ENCODE measurements around the gene CTDSPL2. TPM values are rescaled to one million over a fixed set of nuclear protein-coding genes. Genes with fewer than 3 reads are reported as not detected.

The CTDSPL2 gene
- total RNA-seq, 1 donor from 2014 or later = 40.4 TPM

DNA sequence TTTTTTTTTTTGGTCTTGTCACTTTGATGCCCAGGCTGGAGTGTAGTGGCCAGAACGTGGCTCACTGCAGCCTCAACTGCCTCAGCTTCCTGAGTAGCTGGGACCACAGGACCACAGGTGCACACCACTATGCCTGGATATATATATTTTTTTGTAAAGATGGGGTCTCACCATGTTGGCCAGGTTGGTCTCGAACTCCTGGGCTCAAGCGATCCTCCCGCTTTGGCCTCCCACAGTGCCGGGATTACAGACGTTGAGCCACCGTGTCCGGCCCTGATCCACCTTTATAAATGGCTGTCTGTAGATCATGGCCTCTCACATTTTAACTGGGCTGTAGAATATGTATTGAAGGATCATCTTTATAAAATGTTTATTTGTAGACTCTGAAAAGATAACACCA, 107.7 kb downstream of the CTDSPL2 start:
- no peak overlapping the region for H3K4me3 ChIP-seq (ENCODE audit: insufficient read depth, low read depth, low read length)
- peaks cover 41% of the 10 kb centered on the region for H3K79me2 ChIP-seq (ENCODE audit: insufficient read depth, low read length)
- no peaks in the 10 kb centered on the region for H3K36me3 ChIP-seq (ENCODE audit: insufficient read depth, low read length)
- H3K27ac ChIP-seq (ENCODE audit: low read depth, low read length) = no peak overlapping the region
- H3K9ac ChIP-seq (ENCODE audit: low read length) = no peak overlapping the region
- peak overlapping the region; percentile 88 for H3K4me2 ChIP-seq (ENCODE audit: low read length)
- Mint-ChIP-seq H3K9me3 (ENCODE audit: unreplicated experiment) (no peaks in the 10 kb centered on the region), H3K27ac (ENCODE audit: unreplicated experiment) (peak overlapping the region; percentile 75), H3K4me3 (ENCODE audit: unreplicated experiment) (peak overlapping the region; percentile 94), H3K27me3 (ENCODE audit: low read depth, unreplicated experiment) (no peaks in the 10 kb centered on the region), H3K36me3 (ENCODE audit: low read depth, unreplicated experiment) (peaks cover 2% of the 10 kb centered on the region), H3K4me1 (ENCODE audit: low read depth, unreplicated experiment) (peaks cover 10% of the 10 kb centered on the region)
- FAIRE-seq = no peak
- no peaks in the 10 kb centered on the region for H3K9me3 ChIP-seq (ENCODE audit: insufficient read depth, low read depth, low read length)
- H4K20me1 ChIP-seq (ENCODE audit: insufficient read depth, low read length) = peaks cover 13% of the 10 kb centered on the region
- DNase-seq (ENCODE audit: low read depth) = no peak
- H3K4me1 ChIP-seq (ENCODE audit: insufficient read depth, low read length) = peaks cover 18% of the 10 kb centered on the region
- H2AFZ ChIP-seq (ENCODE audit: low read depth, low read length) = no peak overlapping the region
- no peaks in the 10 kb centered on the region for H3K27me3 ChIP-seq (ENCODE audit: insufficient read depth, low read length)
- TF ChIP-seq, protein P1, sequence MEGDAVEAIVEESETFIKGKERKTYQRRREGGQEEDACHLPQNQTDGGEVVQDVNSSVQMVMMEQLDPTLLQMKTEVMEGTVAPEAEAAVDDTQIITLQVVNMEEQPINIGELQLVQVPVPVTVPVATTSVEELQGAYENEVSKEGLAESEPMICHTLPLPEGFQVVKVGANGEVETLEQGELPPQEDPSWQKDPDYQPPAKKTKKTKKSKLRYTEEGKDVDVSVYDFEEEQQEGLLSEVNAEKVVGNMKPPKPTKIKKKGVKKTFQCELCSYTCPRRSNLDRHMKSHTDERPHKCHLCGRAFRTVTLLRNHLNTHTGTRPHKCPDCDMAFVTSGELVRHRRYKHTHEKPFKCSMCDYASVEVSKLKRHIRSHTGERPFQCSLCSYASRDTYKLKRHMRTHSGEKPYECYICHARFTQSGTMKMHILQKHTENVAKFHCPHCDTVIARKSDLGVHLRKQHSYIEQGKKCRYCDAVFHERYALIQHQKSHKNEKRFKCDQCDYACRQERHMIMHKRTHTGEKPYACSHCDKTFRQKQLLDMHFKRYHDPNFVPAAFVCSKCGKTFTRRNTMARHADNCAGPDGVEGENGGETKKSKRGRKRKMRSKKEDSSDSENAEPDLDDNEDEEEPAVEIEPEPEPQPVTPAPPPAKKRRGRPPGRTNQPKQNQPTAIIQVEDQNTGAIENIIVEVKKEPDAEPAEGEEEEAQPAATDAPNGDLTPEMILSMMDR (IDR thresholded peaks at IDR 0.05; ENCODE audit: insufficient read depth, low read depth, low read length) = no peak
- TF ChIP-seq EZH2 (IDR thresholded peaks at IDR 0.05; ENCODE audit: insufficient read depth, low read length) = no peak

DNA sequence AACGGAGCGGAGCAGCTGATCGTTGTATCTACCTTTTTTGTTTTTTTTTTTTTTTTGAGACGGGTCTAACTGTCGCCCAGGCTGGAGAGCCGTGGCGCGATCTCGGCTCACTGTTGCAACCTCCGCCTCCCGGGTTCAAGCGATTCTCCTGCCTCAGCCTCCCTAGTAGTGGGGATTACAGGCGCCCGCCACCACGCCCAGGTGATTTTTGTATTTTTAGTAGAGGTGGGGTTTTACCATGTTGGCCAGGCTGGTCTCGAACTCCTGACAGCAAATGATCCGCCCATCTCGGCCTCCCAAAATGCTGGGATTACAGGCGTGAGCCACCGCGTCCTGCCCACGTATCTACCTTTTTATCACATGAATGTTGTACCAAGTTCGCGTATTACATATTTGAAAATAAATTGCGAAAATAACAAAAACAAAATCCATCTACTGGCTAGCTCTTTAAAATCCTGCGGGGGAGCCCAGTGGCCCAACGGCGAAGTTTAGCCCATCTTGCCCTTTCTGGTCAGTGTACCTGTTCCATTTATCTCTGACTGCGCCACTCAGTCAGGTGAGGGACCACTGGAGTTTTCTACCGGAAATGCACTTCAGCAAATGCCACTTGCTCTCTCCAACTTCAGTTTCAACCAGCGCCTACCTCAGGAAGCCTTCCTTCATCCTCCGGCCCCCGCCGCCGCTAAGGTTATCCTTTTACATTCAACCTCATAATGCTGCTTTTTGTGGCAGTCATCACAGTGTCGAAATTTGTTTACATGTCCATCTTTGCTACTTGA, 108.3 kb downstream of the CTDSPL2 start:
- Histone ChIP-seq H3K4me3 (ENCODE audit: insufficient read depth, low read depth, low read length) (peak overlapping the region; percentile 74), H3K9ac (ENCODE audit: low read length) (peak overlapping the region; percentile 91), H2AFZ (ENCODE audit: low read depth, low read length) (peak overlapping the region; percentile 86), H3K4me1 (ENCODE audit: insufficient read depth, low read length) (peaks cover 18% of the 10 kb centered on the region), H3K9me3 (ENCODE audit: insufficient read depth, low read depth, low read length) (no peaks in the 10 kb centered on the region), H3K79me2 (ENCODE audit: insufficient read depth, low read length) (peaks cover 48% of the 10 kb centered on the region), H3K4me2 (ENCODE audit: low read length) (peak overlapping the region; percentile 88), H4K20me1 (ENCODE audit: insufficient read depth, low read length) (peaks cover 19% of the 10 kb centered on the region), H3K36me3 (ENCODE audit: insufficient read depth, low read length) (peaks cover 3% of the 10 kb centered on the region), H3K27me3 (ENCODE audit: insufficient read depth, low read length) (no peaks in the 10 kb centered on the region), H3K27ac (ENCODE audit: low read depth, low read length) (peak overlapping the region; percentile 95)
- no peak for FAIRE-seq
- Mint-ChIP-seq H3K9me3 (ENCODE audit: unreplicated experiment) (no peaks in the 10 kb centered on the region), H3K4me3 (ENCODE audit: unreplicated experiment) (peak overlapping the region; percentile 94), H3K36me3 (ENCODE audit: low read depth, unreplicated experiment) (peaks cover 7% of the 10 kb centered on the region), H3K27me3 (ENCODE audit: low read depth, unreplicated experiment) (no peaks in the 10 kb centered on the region), H3K27ac (ENCODE audit: unreplicated experiment) (peak overlapping the region; percentile 95), H3K4me1 (ENCODE audit: low read depth, unreplicated experiment) (peaks cover 12% of the 10 kb centered on the region)
- TF ChIP-seq, protein P1 (IDR thresholded peaks at IDR 0.05; ENCODE audit: insufficient read depth, low read depth, low read length) = no peak
- TF ChIP-seq EZH2 (IDR thresholded peaks at IDR 0.05; ENCODE audit: insufficient read depth, low read length) = no peak
- no peak for DNase-seq (ENCODE audit: low read depth)
